ENCODE measurements around the gene TRMT10B. TPM values are rescaled to one million over a fixed set of nuclear protein-coding genes. Genes with fewer than 3 reads are reported as not detected.

The TRMT10B gene
- total and polyA plus RNA-seq, 2 of the 13 experiments (the other 11 are each of a cell fraction or from before 2014, with no cell fraction given) = 3.1 to 3.9 TPM

DNA sequence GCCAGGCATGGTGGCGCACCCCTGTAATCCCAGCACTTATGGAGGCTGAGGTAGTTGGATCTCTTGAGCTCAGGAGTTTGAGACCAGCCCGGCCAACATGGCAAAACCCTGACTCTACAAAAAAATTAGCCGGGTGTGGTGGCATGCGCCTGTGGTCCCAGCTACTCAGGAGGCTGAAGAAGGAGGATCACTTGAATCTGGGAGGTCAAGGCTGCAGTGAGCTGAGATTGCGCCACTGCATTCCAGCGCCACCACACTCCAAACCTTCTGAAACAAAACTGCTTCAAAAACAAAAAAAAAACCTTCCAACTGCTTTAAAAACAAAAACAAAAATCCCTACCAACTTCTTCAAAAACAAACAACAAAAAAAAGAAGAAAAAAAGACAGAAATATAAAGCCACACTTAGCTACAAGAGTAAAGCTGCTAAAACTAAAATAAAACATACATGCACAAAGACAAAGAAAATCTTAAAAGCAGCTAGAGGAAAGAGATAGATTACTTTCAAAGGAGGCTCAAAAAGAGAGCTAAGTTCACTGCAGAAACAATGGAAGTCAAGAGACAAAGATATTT is 58.4 kb downstream of the TRMT10B start:
- 92% methylated on average over 6 of the region's 6 CpGs for WGBS (ENCODE audit: low lambda C conversion rate)
- no peak for FAIRE-seq

More for the DNA sequence above, 58.4 kb downstream of the TRMT10B start:
- Histone ChIP-seq H2AFZ (ENCODE audit: low read length) (no peak overlapping the region), H3K27me3 (ENCODE audit: control insufficient read depth in 1 of 2, insufficient read depth in 2 of 2, low read length in 2 of 2) (no peaks in the 10 kb centered on the region), H3K79me2 (ENCODE audit: insufficient read depth, low read length) (no peaks in the 10 kb centered on the region), H3K9me3 (ENCODE audit: low read length) (no peaks in the 10 kb centered on the region), H4K20me1 (ENCODE audit: insufficient read depth, low read length) (no peaks in the 10 kb centered on the region), H3K4me2 (ENCODE audit: low read depth, low read length) (no peak overlapping the region), H3K9ac (ENCODE audit: insufficient read depth, low read depth, low read length) (no peak overlapping the region), H3K27ac (ENCODE audit: extremely low read length, insufficient read depth, low read length) (peak overlapping the region; percentile 2), H3K36me3 (replicated peaks in 1 of 2; ENCODE audit: control insufficient read depth in 1 of 2, insufficient read depth in 2 of 2, low read length in 2 of 2) (peaks cover 0 to 4% of the 10 kb centered on the region in 2 experiments; a peak in 1 of 5 replicates), H3K4me1 (ENCODE audit: insufficient read depth, low read length) (peaks cover 6% of the 10 kb centered on the region), H3K4me3 (replicated peaks in 1 of 3; ENCODE audit: insufficient read depth in 1 of 3, low read depth in 2 of 3, low read length in 3 of 3) (no peak overlapping the region)
- ATAC-seq = no peak
- intact Hi-C loops (cut with micrococcal nuclease; ENCODE audit: unreplicated experiment) (no loop called here), in situ Hi-C loops (cut with HindIII; ENCODE audit: extremely low pct_ligation_motif_present, low pct_unique_long_range_greater_than_20kb) (no loop called here)
- TSS peak; percentile 33 for BruUV-seq (replicated peaks)
- DNase-seq (ENCODE audit: low spot score) = no peak
- ChIA-PET CTCF (ENCODE audit: low intra/inter-chr PET ratio, low total read pairs) (no interaction called here), POLR2A (interaction anchor here (1.0 kb wide), 1 partner anchor 219 kb away, joined by 3 read pairs; the partner anchor contains the start of gene TOMM5)
- TF ChIP-seq HMG20A (CRISPR knock-in tag; IDR thresholded peaks at IDR 0.05; ENCODE audit: borderline replicate concordance) (no peak), JUN (CRISPR knock-in tag; IDR thresholded peaks at IDR 0.05) (no peak), SSRP1 (CRISPR knock-in tag; IDR thresholded peaks at IDR 0.05) (no peak), ZBTB21 (CRISPR knock-in tag; IDR thresholded peaks at IDR 0.05) (no peak), ZFP37 (CRISPR knock-in tag; IDR thresholded peaks at IDR 0.05; ENCODE audit: borderline replicate concordance) (no peak), RXRA (CRISPR knock-in tag; IDR thresholded peaks at IDR 0.05) (no peak), ZNF232 (CRISPR knock-in tag; IDR thresholded peaks at IDR 0.05; ENCODE audit: borderline replicate concordance) (no peak), TEAD3 (CRISPR knock-in tag; optimal IDR thresholded peaks at IDR 0.05; ENCODE audit: borderline replicate concordance) (peak; percentile 33), SKI (IDR thresholded peaks at IDR 0.05; ENCODE audit: partially characterized antibody) (no peak)
- TF ChIP-seq, protein P1, sequence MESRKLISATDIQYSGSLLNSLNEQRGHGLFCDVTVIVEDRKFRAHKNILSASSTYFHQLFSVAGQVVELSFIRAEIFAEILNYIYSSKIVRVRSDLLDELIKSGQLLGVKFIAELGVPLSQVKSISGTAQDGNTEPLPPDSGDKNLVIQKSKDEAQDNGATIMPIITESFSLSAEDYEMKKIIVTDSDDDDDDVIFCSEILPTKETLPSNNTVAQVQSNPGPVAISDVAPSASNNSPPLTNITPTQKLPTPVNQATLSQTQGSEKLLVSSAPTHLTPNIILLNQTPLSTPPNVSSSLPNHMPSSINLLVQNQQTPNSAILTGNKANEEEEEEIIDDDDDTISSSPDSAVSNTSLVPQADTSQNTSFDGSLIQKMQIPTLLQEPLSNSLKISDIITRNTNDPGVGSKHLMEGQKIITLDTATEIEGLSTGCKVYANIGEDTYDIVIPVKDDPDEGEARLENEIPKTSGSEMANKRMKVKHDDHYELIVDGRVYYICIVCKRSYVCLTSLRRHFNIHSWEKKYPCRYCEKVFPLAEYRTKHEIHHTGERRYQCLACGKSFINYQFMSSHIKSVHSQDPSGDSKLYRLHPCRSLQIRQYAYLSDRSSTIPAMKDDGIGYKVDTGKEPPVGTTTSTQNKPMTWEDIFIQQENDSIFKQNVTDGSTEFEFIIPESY (CRISPR knock-in tag; IDR thresholded peaks at IDR 0.05) = peak; percentile 95
- TF ChIP-seq, protein P2, sequence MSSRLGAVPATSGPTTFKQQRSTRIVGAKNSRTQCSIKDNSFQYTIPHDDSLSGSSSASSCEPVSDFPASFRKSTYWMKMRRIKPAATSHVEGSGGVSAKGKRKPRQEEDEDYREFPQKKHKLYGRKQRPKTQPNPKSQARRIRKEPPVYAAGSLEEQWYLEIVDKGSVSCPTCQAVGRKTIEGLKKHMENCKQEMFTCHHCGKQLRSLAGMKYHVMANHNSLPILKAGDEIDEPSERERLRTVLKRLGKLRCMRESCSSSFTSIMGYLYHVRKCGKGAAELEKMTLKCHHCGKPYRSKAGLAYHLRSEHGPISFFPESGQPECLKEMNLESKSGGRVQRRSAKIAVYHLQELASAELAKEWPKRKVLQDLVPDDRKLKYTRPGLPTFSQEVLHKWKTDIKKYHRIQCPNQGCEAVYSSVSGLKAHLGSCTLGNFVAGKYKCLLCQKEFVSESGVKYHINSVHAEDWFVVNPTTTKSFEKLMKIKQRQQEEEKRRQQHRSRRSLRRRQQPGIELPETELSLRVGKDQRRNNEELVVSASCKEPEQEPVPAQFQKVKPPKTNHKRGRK (CRISPR knock-in tag; IDR thresholded peaks at IDR 0.05) = no peak
- TF ChIP-seq, protein P3, sequence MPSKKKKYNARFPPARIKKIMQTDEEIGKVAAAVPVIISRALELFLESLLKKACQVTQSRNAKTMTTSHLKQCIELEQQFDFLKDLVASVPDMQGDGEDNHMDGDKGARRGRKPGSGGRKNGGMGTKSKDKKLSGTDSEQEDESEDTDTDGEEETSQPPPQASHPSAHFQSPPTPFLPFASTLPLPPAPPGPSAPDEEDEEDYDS (CRISPR knock-in tag; IDR thresholded peaks at IDR 0.05) = no peak
- TF ChIP-seq, protein P4, sequence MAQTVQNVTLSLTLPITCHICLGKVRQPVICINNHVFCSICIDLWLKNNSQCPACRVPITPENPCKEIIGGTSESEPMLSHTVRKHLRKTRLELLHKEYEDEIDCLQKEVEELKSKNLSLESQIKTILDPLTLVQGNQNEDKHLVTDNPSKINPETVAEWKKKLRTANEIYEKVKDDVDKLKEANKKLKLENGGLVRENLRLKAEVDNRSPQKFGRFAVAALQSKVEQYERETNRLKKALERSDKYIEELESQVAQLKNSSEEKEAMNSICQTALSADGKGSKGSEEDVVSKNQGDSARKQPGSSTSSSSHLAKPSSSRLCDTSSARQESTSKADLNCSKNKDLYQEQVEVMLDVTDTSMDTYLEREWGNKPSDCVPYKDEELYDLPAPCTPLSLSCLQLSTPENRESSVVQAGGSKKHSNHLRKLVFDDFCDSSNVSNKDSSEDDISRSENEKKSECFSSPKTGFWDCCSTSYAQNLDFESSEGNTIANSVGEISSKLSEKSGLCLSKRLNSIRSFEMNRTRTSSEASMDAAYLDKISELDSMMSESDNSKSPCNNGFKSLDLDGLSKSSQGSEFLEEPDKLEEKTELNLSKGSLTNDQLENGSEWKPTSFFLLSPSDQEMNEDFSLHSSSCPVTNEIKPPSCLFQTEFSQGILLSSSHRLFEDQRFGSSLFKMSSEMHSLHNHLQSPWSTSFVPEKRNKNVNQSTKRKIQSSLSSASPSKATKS (CRISPR knock-in tag; IDR thresholded peaks at IDR 0.05) = no peak
- TF ChIP-seq, protein P5, sequence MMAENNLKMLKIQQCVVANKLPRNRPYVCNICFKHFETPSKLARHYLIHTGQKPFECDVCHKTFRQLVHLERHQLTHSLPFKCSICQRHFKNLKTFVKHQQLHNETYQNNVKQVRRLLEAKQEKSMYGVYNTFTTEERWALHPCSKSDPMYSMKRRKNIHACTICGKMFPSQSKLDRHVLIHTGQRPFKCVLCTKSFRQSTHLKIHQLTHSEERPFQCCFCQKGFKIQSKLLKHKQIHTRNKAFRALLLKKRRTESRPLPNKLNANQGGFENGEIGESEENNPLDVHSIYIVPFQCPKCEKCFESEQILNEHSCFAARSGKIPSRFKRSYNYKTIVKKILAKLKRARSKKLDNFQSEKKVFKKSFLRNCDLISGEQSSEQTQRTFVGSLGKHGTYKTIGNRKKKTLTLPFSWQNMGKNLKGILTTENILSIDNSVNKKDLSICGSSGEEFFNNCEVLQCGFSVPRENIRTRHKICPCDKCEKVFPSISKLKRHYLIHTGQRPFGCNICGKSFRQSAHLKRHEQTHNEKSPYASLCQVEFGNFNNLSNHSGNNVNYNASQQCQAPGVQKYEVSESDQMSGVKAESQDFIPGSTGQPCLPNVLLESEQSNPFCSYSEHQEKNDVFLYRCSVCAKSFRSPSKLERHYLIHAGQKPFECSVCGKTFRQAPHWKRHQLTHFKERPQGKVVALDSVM (CRISPR knock-in tag; IDR thresholded peaks at IDR 0.05) = peak; percentile 96
